GM11168 (cell line): Measurements from ENCODE around the gene CHI3L2.

Source experiments
- in situ Hi-C: fragments of 300-500 bp; cut with MboI; formaldehyde crosslinking; loops from one replicate; pipeline ENCODE4 v1.12.0; 2022; ENCODE audit warnings: low sequenced_read_pairs; ENCODE audit not compliant: unreplicated experiment

The CHI3L2 gene

DNA sequence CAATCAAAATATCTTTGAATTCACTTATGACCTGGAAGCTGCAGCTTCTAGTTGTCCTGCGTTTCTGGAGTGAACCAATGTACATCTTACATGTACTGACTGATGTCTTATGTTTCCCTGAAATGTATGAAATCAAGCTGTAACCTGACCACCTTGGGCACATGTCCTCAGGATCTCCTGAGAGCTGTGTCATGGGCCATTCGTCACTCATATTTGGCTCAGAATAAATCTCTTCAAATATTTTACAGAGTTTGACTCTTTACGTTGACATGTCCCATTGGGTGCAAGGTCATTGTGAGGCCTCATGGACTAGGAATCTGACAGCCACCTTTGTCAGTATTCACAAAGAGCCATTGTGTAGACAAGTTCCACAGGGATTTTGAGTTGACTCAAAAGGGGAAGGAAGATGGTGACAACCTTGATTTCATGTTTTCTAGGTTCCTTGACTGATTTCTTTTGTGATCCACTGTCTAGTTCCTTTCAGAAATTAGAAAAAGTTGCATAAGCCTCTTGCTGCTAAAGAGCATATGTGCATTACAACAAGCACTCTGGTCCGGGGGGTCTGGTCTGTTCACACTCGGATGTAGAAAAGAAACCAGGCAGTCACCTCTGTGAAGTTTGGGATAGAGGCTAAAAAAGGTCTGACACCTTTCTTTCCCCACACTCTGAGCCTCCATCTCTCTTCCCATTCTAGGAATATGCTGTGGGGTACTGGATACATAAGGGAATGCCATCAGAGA is 10.7 kb downstream of the CHI3L2 start:
- in situ Hi-C loops: loop anchor here (25.0 kb wide), 1 partner anchor 524 kb away; the partner anchor contains the start of gene DDX20

DNA sequence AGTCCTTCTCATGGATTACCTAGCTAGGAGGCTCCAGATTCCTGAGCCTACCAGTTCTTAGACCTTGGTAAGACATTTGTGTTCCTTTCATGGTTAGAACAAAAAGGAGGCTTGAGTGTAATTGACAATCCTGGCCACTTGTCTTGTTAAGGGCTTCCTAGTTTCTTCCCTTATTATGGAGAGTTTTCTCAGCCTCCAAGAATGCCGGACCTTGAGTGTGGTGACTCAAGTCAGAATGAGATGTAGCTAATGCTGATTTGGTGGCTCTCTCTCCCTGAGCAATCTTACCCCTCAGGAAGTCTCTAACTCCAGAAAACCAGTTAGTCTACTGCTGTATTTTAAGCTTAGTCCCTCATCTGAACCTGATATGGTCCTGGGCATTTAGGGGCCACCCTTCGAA is 14.3 kb downstream of the CHI3L2 start:
- in situ Hi-C loops: loop anchor here (25.0 kb wide), 1 partner anchor 521 kb away; the partner anchor contains the start of gene DDX20

DNA sequence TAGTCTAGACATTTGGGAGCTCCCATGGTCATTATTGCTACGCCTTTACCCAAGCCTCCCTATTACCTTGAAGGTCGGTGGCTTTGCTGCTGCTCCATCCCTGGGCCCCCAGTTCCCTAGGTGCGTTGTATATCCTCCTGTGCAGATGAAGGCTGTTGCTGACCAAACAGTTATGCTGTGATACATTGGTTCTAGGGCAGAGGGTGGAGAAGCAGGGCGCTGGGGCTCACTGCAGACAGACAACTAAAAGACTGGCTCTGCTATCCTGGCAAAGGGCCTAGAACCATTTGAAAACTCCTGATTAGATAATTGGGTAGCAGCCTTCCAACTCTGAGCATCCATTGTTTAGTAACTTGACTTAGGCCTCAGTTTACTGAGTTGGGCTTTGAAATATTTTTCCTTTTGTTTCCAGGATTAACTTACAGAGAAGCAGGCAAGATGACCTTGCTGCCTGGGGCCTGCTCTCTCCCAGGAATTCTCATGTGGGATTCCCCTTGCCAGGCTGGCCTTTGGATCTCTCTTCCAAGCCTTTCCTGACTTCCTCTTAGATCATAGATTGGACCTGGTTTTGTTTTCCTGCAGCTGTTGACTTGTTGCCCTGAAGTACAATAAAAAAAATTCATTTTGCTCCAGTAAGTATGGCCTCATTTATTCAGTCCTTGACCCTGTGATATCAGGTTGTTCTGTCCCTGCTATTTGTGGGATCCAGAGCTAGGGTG is 15.5 kb downstream of the CHI3L2 start:
- in situ Hi-C loops: loop anchor here (25.0 kb wide), 1 partner anchor 519 kb away; the partner anchor contains the start of gene DDX20

DNA sequence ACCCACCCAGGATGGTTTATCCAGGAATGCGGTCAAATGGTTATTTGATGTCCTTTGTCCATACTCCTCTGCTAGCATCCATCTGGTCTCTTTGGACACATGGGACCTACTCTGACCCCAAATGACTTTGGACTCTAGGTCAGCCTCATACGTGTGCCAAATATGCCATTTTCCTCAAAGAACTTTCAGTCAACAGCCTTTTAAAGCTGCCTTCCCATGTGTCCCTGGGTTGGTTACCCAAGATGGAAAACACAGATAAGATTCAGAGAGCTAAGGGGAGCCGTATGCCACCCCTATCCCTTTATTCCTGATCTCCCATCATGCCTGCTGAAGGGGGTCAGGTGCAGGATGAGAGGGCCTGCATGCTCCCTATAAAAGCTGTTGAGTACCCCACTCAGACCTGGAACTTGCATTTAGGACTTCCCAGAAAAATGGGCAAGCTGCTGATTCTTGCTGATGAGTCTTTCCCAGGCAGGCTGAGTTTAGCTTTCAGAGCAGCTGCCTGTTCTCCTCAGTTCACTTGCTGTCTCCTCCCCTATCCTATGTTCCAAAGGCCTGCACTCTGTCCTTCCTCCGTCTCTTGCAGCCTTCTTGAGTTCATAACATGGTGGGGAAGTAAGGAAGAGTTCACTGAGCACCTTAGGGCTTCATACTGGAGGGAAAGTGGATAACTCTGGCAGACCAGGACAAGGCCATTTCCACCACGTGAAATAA is 19.8 kb downstream of the CHI3L2 start:
- in situ Hi-C loops: loop anchor here (25.0 kb wide), 1 partner anchor 515 kb away; the partner anchor contains the start of gene DDX20

- in situ Hi-C loops: loop anchor here (25.0 kb wide), 1 partner anchor 512 kb away; the partner anchor contains the start of gene DDX20
Measured at GRCh38 chr1:111249960-111250359, 22.4 kb downstream of the CHI3L2 start.

DNA sequence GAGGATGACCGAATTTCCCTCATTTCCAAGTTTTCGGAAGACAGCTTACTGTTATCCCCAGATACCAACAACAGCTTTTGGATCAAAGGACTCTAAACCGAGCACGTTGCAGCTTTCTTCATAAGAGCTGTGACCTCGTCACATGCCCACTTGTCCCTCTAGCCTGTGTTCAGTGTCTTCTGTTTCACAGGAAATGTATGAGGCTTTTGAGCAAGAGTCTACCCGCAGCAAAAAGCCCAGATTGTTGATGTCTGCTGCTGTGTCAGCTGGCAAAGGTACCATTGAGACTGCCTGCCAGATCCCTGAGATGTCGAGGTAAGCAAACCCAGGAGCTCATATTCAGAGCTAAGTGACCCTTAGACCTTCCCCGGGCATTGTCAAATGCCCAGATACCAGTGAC is 24.1 kb downstream of the CHI3L2 start:
- in situ Hi-C loops: no loop called here

DNA sequence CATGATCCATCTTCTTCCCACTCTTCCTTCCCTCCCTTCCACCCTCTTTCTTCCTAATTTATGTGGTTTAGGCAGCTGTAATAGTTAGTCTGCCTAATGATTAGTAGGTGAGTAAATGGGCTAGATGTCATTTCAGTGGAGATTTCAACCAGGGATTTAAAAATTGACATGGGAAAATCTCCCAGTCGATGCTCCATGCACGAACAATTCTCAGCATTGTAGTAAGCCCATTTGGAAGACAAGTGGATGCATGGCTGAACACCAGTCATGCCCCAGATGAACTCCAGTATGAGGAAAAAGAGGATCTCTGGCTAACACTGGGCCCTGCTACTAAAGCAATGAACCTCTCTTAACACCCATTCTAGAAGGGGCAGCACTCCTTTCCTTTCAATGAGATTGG is 25.3 kb downstream of the CHI3L2 start:
- in situ Hi-C loops: no loop called here

DNA sequence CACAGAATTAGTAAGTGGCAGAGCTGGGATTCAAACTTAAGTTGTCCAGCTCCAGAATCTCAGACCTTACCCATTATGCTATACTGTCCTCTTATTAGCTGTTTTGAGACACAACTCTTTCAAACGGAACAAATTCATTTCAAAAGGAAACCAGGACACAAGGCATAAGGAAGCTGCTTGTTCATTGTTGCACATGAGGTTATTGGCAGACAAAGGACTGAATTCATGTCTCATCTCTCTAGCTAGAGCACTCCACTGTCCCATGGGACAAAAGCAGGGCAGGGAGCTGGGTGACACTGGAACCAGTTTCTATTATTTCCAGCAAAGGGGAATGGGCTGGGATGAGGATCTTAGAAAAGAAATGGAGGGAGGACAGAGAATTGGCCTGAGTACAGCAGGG is 26.4 kb downstream of the CHI3L2 start:
- in situ Hi-C loops: no loop called here

DNA sequence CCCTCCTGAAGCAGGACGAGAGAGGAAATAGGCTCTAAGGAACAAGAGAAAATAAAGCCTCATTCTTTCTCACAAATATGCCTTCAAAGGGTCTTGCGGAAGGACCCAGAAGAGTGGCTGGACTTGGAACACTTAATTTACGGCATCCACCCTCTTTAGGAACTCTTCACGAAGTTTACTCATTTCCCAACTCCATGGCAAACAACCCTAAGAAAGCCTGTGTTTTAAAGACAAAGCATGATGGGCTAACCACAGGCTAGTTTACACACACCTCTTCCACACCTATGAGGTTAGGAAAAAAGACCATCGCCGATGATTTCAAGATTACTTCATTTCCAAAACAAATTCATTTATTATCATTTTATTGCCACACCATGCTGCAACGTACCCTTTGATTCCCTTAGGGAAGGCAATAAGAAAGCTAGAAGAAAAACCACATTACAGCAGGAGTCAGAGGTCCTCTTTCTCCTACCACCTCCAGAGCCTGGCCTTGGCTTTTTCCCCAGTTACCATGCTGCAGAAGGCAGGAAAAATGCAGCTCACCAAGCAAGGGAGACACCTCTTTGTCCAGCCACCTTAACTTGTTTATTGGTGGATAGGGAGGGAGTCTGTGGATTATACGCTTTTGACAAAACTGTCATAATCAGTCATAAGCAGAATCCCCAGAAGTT is 29.6 kb downstream of the CHI3L2 start:
- in situ Hi-C loops: no loop called here

DNA sequence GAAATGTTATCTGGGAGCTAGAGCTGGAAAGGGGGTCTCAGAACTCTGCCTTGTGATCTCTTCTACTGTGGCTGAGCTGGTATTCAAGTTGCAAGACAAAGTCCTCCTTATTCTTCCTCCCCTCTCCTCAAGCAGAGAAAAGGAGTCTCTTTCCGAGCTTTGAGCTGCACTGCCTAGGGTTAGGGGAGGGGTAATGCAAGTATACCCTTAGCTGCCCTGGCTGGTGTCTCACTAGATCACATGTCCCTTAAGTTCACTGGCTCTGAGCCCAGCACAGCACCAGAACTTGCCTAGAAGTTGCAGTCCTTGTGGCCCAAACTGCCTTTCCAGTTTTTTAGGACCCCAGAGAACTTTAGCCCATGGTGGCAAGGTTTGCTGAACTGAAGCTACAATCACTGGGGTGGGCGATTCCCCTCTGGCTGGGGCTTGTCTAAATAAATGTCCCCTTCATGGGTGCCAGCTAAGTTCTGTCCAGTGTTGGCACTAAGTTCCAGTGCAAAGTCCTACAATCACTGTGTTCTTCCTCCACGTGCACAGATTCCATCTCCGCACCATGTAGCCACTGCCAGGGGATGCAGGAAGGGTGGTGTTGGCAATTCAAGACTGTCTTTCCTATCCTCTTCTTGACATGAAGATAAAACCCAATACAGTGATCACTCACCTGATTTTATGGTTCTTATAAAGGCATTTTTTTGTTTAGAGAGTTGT is 40.4 kb downstream of the CHI3L2 start:
- in situ Hi-C loops: no loop called here

- in situ Hi-C loops: no loop called here
Measured at GRCh38 chr1:111269825-111270406, 42.4 kb downstream of the CHI3L2 start.

GRCh38 chr1:111270771-111271463 is 43.4 kb downstream of the CHI3L2 start:
- in situ Hi-C loops: no loop called here

DNA sequence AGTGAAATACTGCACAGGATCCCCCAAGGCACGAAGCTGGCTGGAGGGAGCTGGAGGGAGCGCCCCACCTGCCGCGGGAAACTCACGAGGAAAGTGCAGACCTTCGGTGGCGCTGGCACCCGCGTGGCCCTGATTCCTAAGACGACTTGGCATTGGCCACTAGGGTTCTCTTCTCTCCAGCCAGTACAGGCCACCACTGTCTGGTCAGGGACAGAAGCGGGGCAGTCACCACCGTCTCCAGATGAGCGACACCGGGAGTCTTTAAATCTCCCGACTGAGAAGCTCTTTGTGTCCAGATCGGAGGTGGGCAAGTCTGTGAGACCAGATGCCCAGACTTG is 43.9 kb downstream of the CHI3L2 start:
- in situ Hi-C loops: no loop called here

DNA sequence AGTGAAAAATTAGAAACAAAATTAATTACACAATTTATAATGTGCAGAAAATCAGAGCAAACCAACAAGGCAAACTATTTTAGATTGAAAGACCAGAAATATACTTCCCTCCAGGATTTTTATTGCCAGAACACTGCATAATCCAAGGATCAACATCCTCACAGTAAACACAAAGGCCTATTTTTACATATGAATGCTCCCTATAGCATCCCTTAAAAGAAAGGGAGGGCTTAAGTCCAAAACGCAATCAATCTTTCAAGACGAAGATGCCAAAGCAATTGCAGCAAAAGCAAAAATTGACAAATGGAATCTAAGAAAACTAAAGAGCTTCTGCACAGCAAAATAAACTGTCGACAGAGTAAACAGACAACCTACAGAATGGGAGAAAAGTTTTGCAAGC is 44.6 kb downstream of the CHI3L2 start:
- in situ Hi-C loops: no loop called here

GRCh38 chr1:111274653-111275052 is 47.1 kb downstream of the CHI3L2 start:
- in situ Hi-C loops: no loop called here

- in situ Hi-C loops: no loop called here
Measured at GRCh38 chr1:111275079-111275478, 47.6 kb downstream of the CHI3L2 start.

- in situ Hi-C loops: no loop called here
Measured at GRCh38 chr1:111275780-111276433, 48.4 kb downstream of the CHI3L2 start.

DNA sequence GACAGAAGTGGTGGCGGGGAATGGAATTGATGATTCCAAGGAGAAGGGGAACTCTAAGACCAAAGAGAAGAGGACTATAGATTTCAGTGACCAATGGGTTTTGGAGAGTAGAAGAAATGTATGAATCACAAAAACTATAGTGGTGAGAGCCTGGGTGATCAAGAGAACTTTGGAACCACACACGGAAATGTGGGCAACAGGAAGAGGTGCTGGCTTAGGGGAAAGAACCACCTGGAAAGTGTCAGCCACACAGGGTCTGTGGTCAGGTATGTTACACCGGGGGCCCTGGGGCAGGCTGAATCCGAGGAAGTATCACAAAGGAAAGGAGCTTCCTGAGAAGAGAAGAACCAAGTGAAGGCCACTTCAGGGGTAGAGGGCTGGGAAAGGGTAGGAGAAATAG is 51.6 kb downstream of the CHI3L2 start:
- in situ Hi-C loops: no loop called here
